B cell (primary cell): ENCODE results near the gene TTC23.

Experiments used
- EZH2 ChIP-seq: IDR thresholded peaks from 2 replicates; pipeline ENCODE4 v1.6.1; 2012; ENCODE audit warnings: borderline replicate concordance, low read depth, mild to moderate bottlenecking, moderate library complexity, low read length; ENCODE audit not compliant: insufficient read depth, poor library complexity, severe bottlenecking
- TF ChIP-seq, protein P1 (sequence below): fragments of 200-600 bp; IDR thresholded peaks from one replicate; pipeline ENCODE4 v1.8.0; 2022; ENCODE audit warnings: antibody characterized with exemption, mild to moderate bottlenecking

- TF ChIP-seq, protein P1, sequence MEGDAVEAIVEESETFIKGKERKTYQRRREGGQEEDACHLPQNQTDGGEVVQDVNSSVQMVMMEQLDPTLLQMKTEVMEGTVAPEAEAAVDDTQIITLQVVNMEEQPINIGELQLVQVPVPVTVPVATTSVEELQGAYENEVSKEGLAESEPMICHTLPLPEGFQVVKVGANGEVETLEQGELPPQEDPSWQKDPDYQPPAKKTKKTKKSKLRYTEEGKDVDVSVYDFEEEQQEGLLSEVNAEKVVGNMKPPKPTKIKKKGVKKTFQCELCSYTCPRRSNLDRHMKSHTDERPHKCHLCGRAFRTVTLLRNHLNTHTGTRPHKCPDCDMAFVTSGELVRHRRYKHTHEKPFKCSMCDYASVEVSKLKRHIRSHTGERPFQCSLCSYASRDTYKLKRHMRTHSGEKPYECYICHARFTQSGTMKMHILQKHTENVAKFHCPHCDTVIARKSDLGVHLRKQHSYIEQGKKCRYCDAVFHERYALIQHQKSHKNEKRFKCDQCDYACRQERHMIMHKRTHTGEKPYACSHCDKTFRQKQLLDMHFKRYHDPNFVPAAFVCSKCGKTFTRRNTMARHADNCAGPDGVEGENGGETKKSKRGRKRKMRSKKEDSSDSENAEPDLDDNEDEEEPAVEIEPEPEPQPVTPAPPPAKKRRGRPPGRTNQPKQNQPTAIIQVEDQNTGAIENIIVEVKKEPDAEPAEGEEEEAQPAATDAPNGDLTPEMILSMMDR, result no peak
- TF ChIP-seq EZH2, result no peak
Measured at GRCh38 chr15:99113547-99114271, 135.7 kb downstream of the TTC23 start.
